Hepatocyte (in vitro differentiated cells): ENCODE measurements around the gene WDR53. TPM values are rescaled to one million over a fixed set of nuclear protein-coding genes. Genes with fewer than 3 reads are reported as not detected.
"Not testable (repeated sequence)": the region's sequence is repeated elsewhere in the genome, so short reads cannot be mapped to it uniquely, and the experiment has no call there.

Experiments used
- DNase-seq: peaks from one replicate; pipeline ENCODE4 v3.0.0-alpha.2; 2016; ENCODE audit warnings: low spot score
- H2AFZ ChIP-seq: fragments of 200-600 bp; sonication (generic); 2 replicates; pipeline ENCODE4 v1.6.0; 2016; ENCODE audit warnings: antibody characterized with exemption, mild to moderate bottlenecking
- H3K27ac ChIP-seq: fragments of 200-600 bp; sonication (generic); 2 replicates; pipeline ENCODE4 v1.5.1; 2016; ENCODE audit warnings: mild to moderate bottlenecking
- H3K27me3 ChIP-seq: fragments of 200-600 bp; sonication (generic); 2 replicates; pipeline ENCODE4 v1.6.1; 2016
- H3K36me3 ChIP-seq: fragments of 200-600 bp; sonication (generic); replicated peaks from 2 replicates; pipeline ENCODE4 v1.5.1; 2016; ENCODE audit warnings: low read depth; ENCODE audit not compliant: insufficient read depth
- H3K4me1 ChIP-seq: fragments of 200-600 bp; sonication (generic); 2 replicates; pipeline ENCODE4 v1.5.1; 2016; ENCODE audit warnings: mild to moderate bottlenecking, moderate library complexity; ENCODE audit not compliant: insufficient read depth
- H3K4me2 ChIP-seq: fragments of 200-600 bp; sonication (generic); 2 replicates; pipeline ENCODE4 v1.6.0; 2016
- H3K4me3 ChIP-seq: fragments of 200-600 bp; sonication (generic); 2 replicates; pipeline ENCODE4 v1.5.1; 2016; ENCODE audit warnings: mild to moderate bottlenecking
- H3K79me2 ChIP-seq: fragments of 200-600 bp; sonication (generic); 2 replicates; pipeline ENCODE4 v1.6.0; 2017; ENCODE audit warnings: mild to moderate bottlenecking
- H3K9me2 ChIP-seq: fragments of 200-600 bp; sonication (generic); replicated peaks from 2 replicates; pipeline ENCODE4 v1.6.0; 2017; ENCODE audit warnings: mild to moderate bottlenecking; ENCODE audit not compliant: insufficient read depth
- H3K9me3 ChIP-seq: fragments of 200-600 bp; sonication (generic); 2 replicates; pipeline ENCODE4 v1.5.1; 2016; ENCODE audit warnings: low read depth, mild to moderate bottlenecking
- H4K20me1 ChIP-seq: fragments of 200-600 bp; sonication (generic); 2 replicates; pipeline ENCODE4 v1.6.0; 2016; ENCODE audit warnings: mild to moderate bottlenecking; ENCODE audit not compliant: insufficient read depth, poor library complexity, severe bottlenecking
- EZH2 ChIP-seq: fragments of 200-600 bp; sonication (generic); IDR thresholded peaks from 2 replicates; pipeline ENCODE4 v1.6.1; 2016; ENCODE audit warnings: antibody characterized with exemption, mild to moderate bottlenecking, borderline replicate concordance
- EZH2phosphoT487 ChIP-seq: fragments of 200-600 bp; sonication (generic); IDR thresholded peaks from one replicate; pipeline ENCODE4 v1.6.1; 2018; ENCODE audit warnings: antibody characterized with exemption, mild to moderate bottlenecking, low read depth, moderate library complexity; ENCODE audit not compliant: unreplicated experiment, severe bottlenecking
- WGBS: methylation state at CpG from one replicate; pipeline ENCODE4 v1.1.6; 2016; ENCODE audit warnings: low lambda C conversion rate; ENCODE audit errors: missing lambda C conversion rate; 5-methylcytosine and 5-hydroxymethylcytosine counted together
- polyA plus RNA-seq: library from polyadenylated mRNA; unstranded; fragments of >200 nt; fragmentation: Nextera tagmentation; extraction: Ambion mirVana; gene quantifications from 2 replicates; pipeline ENCODE4 v1.2.1, GENCODE V29; 2016
- total RNA-seq: library from RNA; depleted of rRNA; stranded (reverse); fragments of >200 nt; gene quantifications from 2 replicates; pipeline ENCODE4 v1.2.3, GENCODE V29; 2014
- TF ChIP-seq, protein P1 (sequence below): fragments of 200-600 bp; sonication (generic); IDR thresholded peaks from 2 replicates; pipeline ENCODE4 v1.5.1; 2016; ENCODE audit warnings: antibody characterized with exemption, mild to moderate bottlenecking; ENCODE audit not compliant: poor library complexity

The WDR53 gene
- total and polyA plus RNA-seq, 2 experiments from 2014 or later: 6.9 to 8.8 TPM

DNA sequence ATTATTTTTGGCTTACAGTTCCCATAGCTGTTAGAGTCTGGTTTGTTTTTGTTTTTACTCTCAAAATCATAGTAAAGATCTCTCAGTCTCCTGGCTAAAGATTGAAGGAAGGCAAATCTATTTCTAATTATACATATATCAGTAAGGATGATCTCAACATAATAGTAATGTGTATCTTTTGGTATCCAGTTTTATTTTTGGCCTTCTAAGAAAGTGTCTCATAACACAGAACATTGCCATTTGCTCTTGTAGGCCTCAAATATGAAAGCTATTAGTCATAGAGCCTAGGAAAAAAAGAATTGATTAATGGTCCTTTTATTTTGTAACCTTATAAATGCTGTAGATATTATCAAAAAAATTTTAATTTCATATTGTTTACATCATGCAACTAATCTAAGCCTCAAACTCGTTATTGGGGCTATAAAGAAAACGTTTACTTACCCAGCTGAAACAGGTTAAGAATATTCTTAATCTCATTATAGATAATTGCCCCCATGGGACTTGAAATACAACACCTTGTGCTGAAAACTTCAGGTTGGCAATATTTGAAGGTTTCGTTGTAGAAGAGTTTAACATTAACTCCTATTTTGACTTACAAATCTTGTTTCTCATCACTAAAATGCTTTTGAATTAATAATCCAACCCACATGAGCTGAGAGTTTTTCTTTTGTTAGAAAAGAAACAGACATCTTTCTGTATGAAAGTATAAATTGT lies 16.8 kb upstream of the WDR53 start:
- Histone ChIP-seq H3K4me1 (no peaks in the 10 kb centered on the region), H3K4me3 (no peak overlapping the region), H3K9me3 (no peaks in the 10 kb centered on the region), H4K20me1 (no peaks in the 10 kb centered on the region), H3K79me2 (peaks cover 6% of the 10 kb centered on the region), H3K36me3 (no peaks in the 10 kb centered on the region), H2AFZ (no peak overlapping the region), H3K9me2 (no peaks in the 10 kb centered on the region), H3K27ac (no peak overlapping the region), H3K27me3 (no peaks in the 10 kb centered on the region), H3K4me2 (no peak overlapping the region)
- TF ChIP-seq EZH2phosphoT487 (no peak), EZH2 (no peak)
- TF ChIP-seq, protein P1, sequence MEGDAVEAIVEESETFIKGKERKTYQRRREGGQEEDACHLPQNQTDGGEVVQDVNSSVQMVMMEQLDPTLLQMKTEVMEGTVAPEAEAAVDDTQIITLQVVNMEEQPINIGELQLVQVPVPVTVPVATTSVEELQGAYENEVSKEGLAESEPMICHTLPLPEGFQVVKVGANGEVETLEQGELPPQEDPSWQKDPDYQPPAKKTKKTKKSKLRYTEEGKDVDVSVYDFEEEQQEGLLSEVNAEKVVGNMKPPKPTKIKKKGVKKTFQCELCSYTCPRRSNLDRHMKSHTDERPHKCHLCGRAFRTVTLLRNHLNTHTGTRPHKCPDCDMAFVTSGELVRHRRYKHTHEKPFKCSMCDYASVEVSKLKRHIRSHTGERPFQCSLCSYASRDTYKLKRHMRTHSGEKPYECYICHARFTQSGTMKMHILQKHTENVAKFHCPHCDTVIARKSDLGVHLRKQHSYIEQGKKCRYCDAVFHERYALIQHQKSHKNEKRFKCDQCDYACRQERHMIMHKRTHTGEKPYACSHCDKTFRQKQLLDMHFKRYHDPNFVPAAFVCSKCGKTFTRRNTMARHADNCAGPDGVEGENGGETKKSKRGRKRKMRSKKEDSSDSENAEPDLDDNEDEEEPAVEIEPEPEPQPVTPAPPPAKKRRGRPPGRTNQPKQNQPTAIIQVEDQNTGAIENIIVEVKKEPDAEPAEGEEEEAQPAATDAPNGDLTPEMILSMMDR: no peak
- DNase-seq: no peak
- 91% methylated on average over 3 of the region's 3 CpGs for WGBS

DNA sequence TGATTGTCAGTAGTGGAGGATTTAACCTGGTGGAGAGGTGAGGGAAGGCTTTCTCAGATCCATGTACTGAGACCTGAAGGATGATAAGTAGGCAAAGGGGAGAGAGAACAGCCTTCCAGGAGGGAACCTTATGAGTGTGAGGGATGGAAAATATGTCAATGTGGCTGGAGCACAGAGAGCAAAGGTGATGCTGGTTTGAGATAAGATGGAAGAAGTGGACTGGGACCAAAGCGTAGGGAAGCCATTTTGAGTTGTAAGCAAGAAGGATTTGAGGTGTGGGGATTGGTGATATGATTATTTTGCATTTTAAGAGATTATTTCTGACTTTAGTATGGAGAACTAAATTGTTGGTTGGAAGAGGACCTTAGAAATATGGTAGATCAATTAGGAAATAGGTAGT lies 4.0 kb upstream of the WDR53 start:
- no peaks in the 10 kb centered on the region for H3K9me2 ChIP-seq
- peaks cover 79% of the 10 kb centered on the region for H3K79me2 ChIP-seq
- peaks cover 9% of the 10 kb centered on the region for H3K4me1 ChIP-seq
- no peaks in the 10 kb centered on the region for H4K20me1 ChIP-seq
- H3K36me3 ChIP-seq: no peaks in the 10 kb centered on the region
- H3K4me3 ChIP-seq: no peak overlapping the region
- no peaks in the 10 kb centered on the region for H3K9me3 ChIP-seq
- no peak overlapping the region for H2AFZ ChIP-seq
- 40% methylated on average over 1 of the region's 1 CpG for WGBS
- DNase-seq: no peak
- H3K27me3 ChIP-seq: no peaks in the 10 kb centered on the region
- H3K4me2 ChIP-seq: no peak overlapping the region
- no peak overlapping the region for H3K27ac ChIP-seq
- TF ChIP-seq EZH2phosphoT487: no peak
- no peak for TF ChIP-seq EZH2
- TF ChIP-seq, protein P1: no peak

DNA sequence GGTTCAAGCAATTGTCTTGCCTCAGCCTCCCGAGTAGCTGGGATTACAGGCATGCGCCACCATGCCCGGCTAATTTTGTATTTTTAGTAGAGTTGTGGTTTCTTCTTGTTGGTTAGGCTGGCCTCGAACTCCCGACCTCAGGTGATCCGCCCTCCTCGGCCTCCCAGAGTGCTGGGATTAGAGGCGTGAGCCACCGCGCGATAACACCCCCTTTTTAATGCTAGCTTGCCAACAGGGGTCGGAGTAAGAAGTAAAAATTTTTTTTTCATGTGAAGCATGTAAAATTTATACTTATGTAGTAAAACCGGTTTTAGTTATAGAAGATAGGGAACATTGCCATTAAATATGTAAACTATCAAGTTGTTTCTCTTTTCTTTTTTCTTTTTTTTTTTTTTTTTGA lies 2.0 kb upstream of the WDR53 start:
- H3K27me3 ChIP-seq, H3K4me1 ChIP-seq, DNase-seq, H3K9me2 ChIP-seq, H3K4me3 ChIP-seq, H3K36me3 ChIP-seq, H3K27ac ChIP-seq, H2AFZ ChIP-seq, H3K9me3 ChIP-seq, H4K20me1 ChIP-seq: not testable (repeated sequence)
- 96% methylated on average over 13 of the region's 13 CpGs for WGBS
- Histone ChIP-seq H3K4me2 (peak overlapping the region; percentile 91), H3K79me2 (peaks cover 77% of the 10 kb centered on the region)

DNA sequence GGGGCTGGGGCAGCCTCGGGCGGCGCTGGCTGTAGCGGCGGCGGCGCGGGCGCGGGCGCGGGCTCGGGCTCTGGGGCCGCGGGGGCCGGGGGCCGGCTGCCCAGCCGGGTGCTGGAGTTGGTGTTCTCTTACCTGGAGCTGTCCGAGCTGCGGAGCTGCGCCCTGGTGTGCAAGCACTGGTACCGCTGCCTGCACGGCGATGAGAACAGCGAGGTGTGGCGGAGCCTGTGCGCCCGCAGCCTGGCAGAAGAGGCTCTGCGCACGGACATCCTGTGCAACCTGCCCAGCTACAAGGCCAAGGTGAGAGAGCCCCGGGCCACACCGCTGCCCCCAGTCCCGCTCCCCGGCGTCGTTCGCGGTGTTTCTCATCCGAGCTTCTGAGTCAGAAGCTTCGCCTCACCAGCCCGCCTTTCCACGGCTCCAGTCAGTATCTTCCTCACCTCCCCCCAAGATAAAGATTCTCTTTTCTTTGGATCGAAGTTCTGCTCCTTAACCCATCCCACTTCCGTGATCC lies 706 bp upstream of the WDR53 start:
- no peaks in the 10 kb centered on the region for H4K20me1 ChIP-seq
- no peaks in the 10 kb centered on the region for H3K27me3 ChIP-seq
- H3K9me2 ChIP-seq: no peaks in the 10 kb centered on the region
- peak overlapping the region; percentile 51 for H3K4me3 ChIP-seq
- H3K9me3 ChIP-seq: no peaks in the 10 kb centered on the region
- H3K4me1 ChIP-seq: peaks cover 9% of the 10 kb centered on the region
- H3K4me2 ChIP-seq: peak overlapping the region; percentile 91
- TF ChIP-seq EZH2phosphoT487: no peak
- TF ChIP-seq, protein P1: peak; percentile 4
- DNase-seq: peak; percentile 75
- H2AFZ ChIP-seq: peak overlapping the region; percentile 38
- 0% methylated on average over 22 of the region's 44 CpGs for WGBS
- no peaks in the 10 kb centered on the region for H3K36me3 ChIP-seq
- H3K27ac ChIP-seq: peak overlapping the region; percentile 67
- H3K79me2 ChIP-seq: peaks cover 64% of the 10 kb centered on the region
